Epithelial cell of esophagus (primary cell): ENCODE measurements around the gene ZC3H12A.

Experiments
- DNase-seq: peaks from one replicate; pipeline ENCODE4 v3.0.0; 2010; ENCODE audit warnings: low read depth
- H3K4me3 ChIP-seq: 2 replicates; pipeline ENCODE4 v1.5.1; 2011; ENCODE audit warnings: mild to moderate bottlenecking, low read length, control low read depth
- CTCF ChIP-seq: IDR thresholded peaks from 2 replicates; pipeline ENCODE4 v1.5.1; 2011; ENCODE audit warnings: low read depth, mild to moderate bottlenecking, low read length, control low read depth, inconsistent platforms; ENCODE audit not compliant: insufficient read depth; ENCODE audit errors: missing control alignments

ZC3H12A gene

GRCh38 chr1:37474046-37474696, at the start of gene ZC3H12A:
ZC3H12A (plus strand) TSS chr1:37474580; CDS start chr1:37475497, 917 bp downstream.
- TF ChIP-seq CTCF: no peak
- H3K4me3 ChIP-seq: peak within 1 kb of the TSS; percentile 97
- DNase-seq: peak; percentile 94

- no peak for DNase-seq
- TF ChIP-seq CTCF: no peak
Measured at GRCh38 chr1:37425221-37425620, 49.2 kb upstream of the ZC3H12A start.

GRCh38 chr1:37429029-37429428, 45.4 kb upstream of the ZC3H12A start:
- no peak for DNase-seq
- TF ChIP-seq CTCF: no peak
- no peak overlapping the region for H3K4me3 ChIP-seq

More at GRCh38 chr1:37425221-37425620, 49.2 kb upstream of the ZC3H12A start:
- no peak overlapping the region for H3K4me3 ChIP-seq

GRCh38 chr1:37430103-37430985, 44.0 kb upstream of the ZC3H12A start:
- no peak overlapping the region for H3K4me3 ChIP-seq
- no peak for DNase-seq
- TF ChIP-seq CTCF: no peak

GRCh38 chr1:37432716-37433115, 41.7 kb upstream of the ZC3H12A start:
- no peak for DNase-seq
- no peak overlapping the region for H3K4me3 ChIP-seq
- TF ChIP-seq CTCF: no peak

- TF ChIP-seq CTCF: no peak
- no peak overlapping the region for H3K4me3 ChIP-seq
- DNase-seq: no peak
Measured at GRCh38 chr1:37433171-37433570, 41.2 kb upstream of the ZC3H12A start.
